ENCODE data around the gene GTF2IRD2.
"Not testable (repeated sequence)": the region's sequence is repeated elsewhere in the genome, so short reads cannot be mapped to it uniquely, and the experiment has no call there.

GTF2IRD2 gene

GRCh38 chr7:74783595-74783994 is 67.8 kb downstream of the GTF2IRD2 start:
- DNase-seq = not testable (repeated sequence)

DNA sequence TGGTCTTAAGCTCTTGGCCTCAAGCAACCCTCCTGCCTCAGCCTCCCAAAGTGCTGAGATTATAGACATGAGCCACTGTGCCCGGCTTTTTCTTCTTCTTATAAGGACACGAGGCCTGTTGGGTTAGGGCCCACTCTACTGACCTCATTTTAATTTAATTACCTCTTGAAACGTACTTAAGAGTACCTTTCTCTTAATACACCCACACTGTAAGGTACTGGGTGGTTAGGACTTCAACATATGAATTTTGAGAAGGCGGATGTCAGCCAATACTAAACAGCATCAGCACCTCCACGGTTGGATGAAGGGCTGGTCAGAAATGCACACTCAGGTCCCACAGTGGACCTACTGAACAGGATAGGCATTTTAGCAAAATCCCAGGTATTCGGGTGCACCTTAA is 69.7 kb downstream of the GTF2IRD2 start:
- DNase-seq = not testable (repeated sequence)

- not testable (repeated sequence) for DNase-seq
These were observed 72.4 kb downstream of the GTF2IRD2 start for GRCh38 chr7:74779053-74779452.

GRCh38 chr7:74775111-74775510 is 76.3 kb downstream of the GTF2IRD2 start:
- DNase-seq = not testable (repeated sequence)

- not testable (repeated sequence) for DNase-seq
These were observed 77.3 kb downstream of the GTF2IRD2 start, which contains the start of gene NCF1 for GRCh38 chr7:74773760-74774750. TSS of gene NCF1 (plus strand) at chr7:74774011. CDS start at chr7:74774032, 21 bp downstream.

DNA sequence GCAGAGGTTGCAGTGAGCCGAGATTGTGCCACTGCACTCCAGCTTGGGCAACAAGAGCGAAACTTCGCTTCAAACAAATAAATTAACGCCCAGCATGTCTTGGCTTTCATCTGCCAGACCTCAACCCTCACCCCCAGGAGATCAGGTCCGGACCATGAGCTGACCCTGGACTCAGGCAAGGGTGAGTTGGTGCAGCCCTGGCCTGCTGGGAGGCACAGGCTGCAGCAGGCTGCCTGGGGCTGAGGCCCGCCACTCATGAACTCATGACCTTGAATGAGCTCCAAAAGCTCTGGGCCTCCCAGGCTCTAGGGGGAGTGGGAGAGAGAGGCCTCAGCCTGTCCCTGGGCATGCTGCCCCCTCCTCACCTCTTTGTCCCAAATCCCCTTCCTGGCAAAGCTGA is 79.3 kb downstream of the GTF2IRD2 start:
- DNase-seq = not testable (repeated sequence)

- not testable (repeated sequence) for DNase-seq
These were observed 81.3 kb downstream of the GTF2IRD2 start for GRCh38 chr7:74770062-74770461.

DNA sequence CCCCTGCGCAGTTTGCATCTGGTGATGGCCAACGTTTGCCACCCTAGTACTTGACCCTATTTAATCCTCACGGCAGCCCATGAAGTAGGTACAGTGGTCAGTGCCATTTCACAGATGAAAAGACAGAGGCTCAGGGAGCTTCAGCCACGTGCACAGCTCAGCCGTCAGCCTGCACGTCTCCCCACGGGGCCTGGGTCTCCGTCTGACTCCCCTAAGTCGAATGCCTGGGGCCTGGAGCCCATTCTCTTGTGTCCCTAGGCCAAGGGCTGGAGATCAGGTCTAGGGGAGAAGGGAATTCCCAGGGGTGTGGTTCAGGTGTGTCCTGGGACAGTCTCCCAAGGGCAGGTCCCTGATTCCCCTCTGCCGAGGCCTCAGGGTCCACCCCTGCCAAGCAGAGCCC is 84.4 kb downstream of the GTF2IRD2 start:
- DNase-seq = not testable (repeated sequence)

DNA sequence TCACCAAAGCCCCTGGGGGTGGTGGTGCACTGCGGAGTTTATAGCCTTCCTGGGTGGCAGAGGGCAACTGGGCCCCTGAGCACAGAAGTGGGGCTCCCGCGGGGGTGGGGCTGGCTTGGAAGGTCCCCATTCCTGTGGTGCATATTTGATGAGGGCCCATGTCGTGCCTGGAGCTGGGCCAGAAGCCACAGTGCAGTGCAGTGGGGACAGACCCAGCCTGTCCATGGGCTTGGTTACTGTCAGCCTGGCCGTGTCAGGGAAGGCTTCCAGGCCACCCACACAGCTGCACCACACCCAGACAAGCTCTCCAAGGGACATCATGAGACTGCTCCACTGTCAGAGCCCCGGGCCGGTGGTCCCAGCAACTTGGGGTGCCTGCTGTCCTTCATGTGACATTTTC is 84.9 kb downstream of the GTF2IRD2 start:
- DNase-seq = not testable (repeated sequence)

GRCh38 chr7:74765205-74765918 is 86.0 kb downstream of the GTF2IRD2 start:
- not testable (repeated sequence) for DNase-seq

DNA sequence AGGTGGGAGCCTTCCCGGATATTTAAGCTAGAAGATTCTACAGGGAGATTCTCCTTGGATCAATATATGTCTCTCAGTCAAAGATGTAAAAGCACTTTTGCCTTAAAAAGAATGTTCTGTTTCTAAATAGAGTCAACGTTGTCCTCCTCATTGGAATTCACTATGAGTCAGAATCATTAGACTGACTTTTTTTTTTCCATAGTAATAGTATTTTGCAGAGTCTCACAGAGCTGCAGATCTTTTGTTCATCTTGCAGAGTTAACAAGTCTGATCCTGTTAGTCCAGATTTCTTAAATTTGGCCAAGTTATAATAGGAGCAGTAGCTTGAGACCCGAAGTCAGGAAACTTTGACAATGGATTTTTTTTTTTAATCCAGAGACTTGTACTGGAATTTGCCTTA is 92.4 kb downstream of the GTF2IRD2 start:
- DNase-seq = not testable (repeated sequence)

- not testable (repeated sequence) for DNase-seq
These were observed 93.1 kb downstream of the GTF2IRD2 start for GRCh38 chr7:74758268-74758667.

- DNase-seq = not testable (repeated sequence)
These were observed 94.7 kb downstream of the GTF2IRD2 start for GRCh38 chr7:74756673-74757072.

DNA sequence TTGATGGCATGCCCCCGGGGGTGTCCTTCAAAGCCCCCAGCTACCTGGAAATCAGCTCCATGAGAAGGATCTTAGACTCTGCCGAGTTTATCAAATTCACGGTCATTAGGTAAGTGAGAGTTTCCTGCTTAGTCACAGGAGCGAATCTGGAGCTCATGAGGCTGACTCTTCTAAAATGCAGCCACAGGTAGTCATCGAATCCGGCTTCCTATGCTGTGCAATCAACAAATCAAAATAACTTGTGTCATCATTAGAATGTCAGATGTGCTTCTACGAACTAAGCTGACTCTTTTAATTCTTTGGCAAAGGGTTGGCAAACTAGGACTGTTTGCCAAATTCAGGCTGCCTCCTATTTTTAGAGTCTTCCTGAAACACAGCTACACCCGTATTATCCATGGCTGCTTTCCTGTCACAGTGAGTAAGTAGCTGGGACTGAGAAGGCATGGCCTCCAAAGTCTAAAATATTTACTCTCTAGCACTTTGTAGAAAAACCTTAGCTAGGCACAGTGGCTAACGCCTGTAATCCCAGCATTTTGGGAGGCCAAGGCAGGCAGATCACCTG is 97.4 kb downstream of the GTF2IRD2 start:
- not testable (repeated sequence) for DNase-seq
